Endothelial cell of umbilical vein (primary cell): ENCODE measurements around the gene DOCK8. TPM values are rescaled to one million over a fixed set of nuclear protein-coding genes. Genes with fewer than 3 reads are reported as not detected.

Experiments
- BruUV-seq: library from RNA; stranded (reverse); fragments of 400-500 nt; replicated peaks from 2 replicates; lab custom pipeline; 2021; lab: Mats Ljungman, UMichigan
- CTCF ChIA-PET: fragments of 300-600, 350-600 bp; sonication (Branson Sonifier 250); formaldehyde crosslinking; loops from one replicate; lab custom pipeline; 2021; ENCODE audit warnings: antibody characterized with exemption, inconsistent platforms; lab: Charles Lee
- POLR2A ChIA-PET: fragments of 300-600, 350-600 bp; sonication (Branson Sonifier 250); formaldehyde crosslinking; loops from one replicate; lab custom pipeline; 2021; ENCODE audit warnings: antibody characterized with exemption, inconsistent platforms; lab: Charles Lee
- DNase-seq: peaks from one replicate; pipeline ENCODE4 v3.0.0-alpha.2; 2011; ENCODE audit warnings: low read depth, low spot score
- FAIRE-seq: peaks from 2 replicates; lab custom pipeline; 2011; peaks lifted over from hg19 to GRCh38; lab: Jason Lieb, UNC
- H2AFZ ChIP-seq: 2 replicates; pipeline ENCODE4 v1.6.0; 2012; ENCODE audit warnings: low read depth, low read length, control low read depth, inconsistent platforms
- H3K27ac ChIP-seq: 2 replicates; pipeline ENCODE4 v1.5.1; 2011; ENCODE audit warnings: low read depth, mild to moderate bottlenecking, control low read depth, low read length, moderate library complexity; ENCODE audit not compliant: insufficient read depth
- H3K27me3 ChIP-seq, 2 experiments: 2 replicates each; pipeline versions ENCODE4 v1.6.0 to v1.6.1; 2011; ENCODE audit warnings: low read length in 2 of 2, mixed read lengths in 1 of 2; ENCODE audit not compliant: control insufficient read depth in 2 of 2, insufficient read depth in 2 of 2
- H3K36me3 ChIP-seq, 2 experiments: 2 replicates in 1 of 2; 3 replicates in 1 of 2; pipeline ENCODE4 v1.5.1; 2011; ENCODE audit warnings: low read length in 2 of 2, mild to moderate bottlenecking in 1 of 2, moderate library complexity in 1 of 2; ENCODE audit not compliant: control insufficient read depth in 2 of 2, insufficient read depth in 2 of 2; ENCODE audit errors: extremely low read depth in 1 of 2
- H3K4me1 ChIP-seq: 3 replicates; pipeline ENCODE4 v1.5.1; 2011; ENCODE audit warnings: mild to moderate bottlenecking, low read length; ENCODE audit not compliant: control insufficient read depth, insufficient read depth; ENCODE audit errors: extremely low read depth
- H3K4me2 ChIP-seq: 2 replicates; pipeline ENCODE4 v1.6.1; 2011; ENCODE audit warnings: low read length, control low read depth, mixed read lengths; ENCODE audit not compliant: insufficient read depth
- H3K4me3 ChIP-seq, 3 experiments: fragments of 200-600 bp in 1 of 3; sonication (generic), shearing (Covaris generic) in 1 of 3; replicated peaks in 1 of 3; 2 replicates each; pipeline ENCODE4 v1.5.1; 2011 to 2016; ENCODE audit warnings: control low read depth in 3 of 3, low read length in 3 of 3, mild to moderate bottlenecking in 2 of 3, inconsistent platforms in 1 of 3, low read depth in 1 of 3, moderate library complexity in 1 of 3; ENCODE audit not compliant: insufficient read depth in 1 of 3
- H3K79me2 ChIP-seq: 2 replicates; pipeline ENCODE4 v1.6.0; 2012; ENCODE audit warnings: low read length, inconsistent platforms; ENCODE audit not compliant: control insufficient read depth, insufficient read depth
- H3K9ac ChIP-seq: replicated peaks from 2 replicates; pipeline ENCODE3; 2011; ENCODE audit warnings: low read length, control low read depth; ENCODE audit not compliant: insufficient read depth; ENCODE audit errors: extremely low read depth
- H3K9me1 ChIP-seq: replicated peaks from 3 replicates; pipeline ENCODE4 v1.6.0; 2011; ENCODE audit warnings: mild to moderate bottlenecking, low read length; ENCODE audit not compliant: control insufficient read depth, insufficient read depth; ENCODE audit errors: extremely low read depth
- H3K9me3 ChIP-seq: replicated peaks from 2 replicates; pipeline ENCODE4 v1.5.1; 2012; ENCODE audit warnings: low read length, inconsistent platforms; ENCODE audit not compliant: control insufficient read depth, insufficient read depth
- H4K20me1 ChIP-seq: replicated peaks from 2 replicates; pipeline ENCODE3; 2011; ENCODE audit warnings: mild to moderate bottlenecking, low read length; ENCODE audit not compliant: control insufficient read depth, insufficient read depth; ENCODE audit errors: extremely low read depth
- CTCF ChIP-seq, 2 donors: IDR thresholded peaks; 1 replicate in 1 of 2; 2 replicates in 1 of 2; pipeline ENCODE4 v1.5.1; 2011; ENCODE audit warnings: low read length in 2 of 2, mild to moderate bottlenecking in 2 of 2, moderate library complexity in 2 of 2, control low read depth in 1 of 2, inconsistent platforms in 1 of 2, low read depth in 1 of 2; ENCODE audit not compliant: insufficient read depth in 1 of 2; ENCODE audit errors: extremely low read depth in 1 of 2
- EZH2 ChIP-seq: IDR thresholded peaks from 2 replicates; pipeline ENCODE4 v1.6.1; 2012; ENCODE audit warnings: borderline replicate concordance, low read depth, mild to moderate bottlenecking, moderate library complexity, low read length, inconsistent platforms; ENCODE audit not compliant: severe bottlenecking
- GATA2 ChIP-seq: IDR thresholded peaks from 2 replicates; pipeline ENCODE4 v1.7.0; 2011; ENCODE audit warnings: low read depth, mild to moderate bottlenecking, moderate library complexity, mixed read lengths, low read length; ENCODE audit not compliant: insufficient read length, insufficient read depth
- JUN ChIP-seq: IDR thresholded peaks from 2 replicates; pipeline ENCODE4 v1.6.1; 2011; ENCODE audit warnings: borderline replicate concordance, low read depth; ENCODE audit not compliant: insufficient read length, insufficient read depth
- MYC ChIP-seq: IDR thresholded peaks from one replicate; pipeline ENCODE4 v1.6.1; 2011; ENCODE audit warnings: mild to moderate bottlenecking, low read depth, low read length
- POLR2A ChIP-seq: IDR thresholded peaks from 2 replicates; pipeline ENCODE4 v1.6.1; 2012; ENCODE audit warnings: low read depth, mild to moderate bottlenecking, control low read depth, low read length
- POLR2AphosphoS5 ChIP-seq: IDR thresholded peaks from 2 replicates; pipeline ENCODE4 v1.6.1; 2012; ENCODE audit warnings: low read depth, mild to moderate bottlenecking, control low read depth, low read length, moderate library complexity; ENCODE audit not compliant: insufficient read depth
- dilution Hi-C: fragments of 300-500 bp; cut with MboI; formaldehyde crosslinking; loops from one replicate; pipeline ENCODE4 v1.15.0; 2019; ENCODE audit warnings: low sequenced_read_pairs; ENCODE audit not compliant: extremely low pct_ligation_motif_present
- intact Hi-C: fragments of 100-400 bp; cut with micrococcal nuclease; formaldehyde crosslinking; loops from one replicate; pipeline ENCODE4 v1.10.0; 2022
- polyA plus RNA-seq, 4 experiments: library from polyadenylated mRNA; depleted of rRNA in 3 of 4; stranded (reverse) in 3 of 4; unstranded in 1 of 4; fragments of >200 nt; gene quantifications; 2 replicates each; pipeline versions ENCODE4 v1.2.1 to v1.2.3, GENCODE V29; 2011 to 2012; ENCODE audit warnings: missing spikeins in 1 of 4
- total RNA-seq: library from RNA; stranded (reverse); gene quantifications from 2 replicates; pipeline ENCODE4 v1.2.3, GENCODE V29; 2021
- TF ChIP-seq, protein P1 (sequence below): IDR thresholded peaks from 2 replicates; pipeline ENCODE4 v1.6.1; 2011; ENCODE audit not compliant: insufficient read depth, insufficient read length

DOCK8 gene
- total and polyA plus RNA-seq, 2 donors (not counting 3 experiments of a cell fraction or from before 2014, with no cell fraction given), result 0.54 to 1.3 TPM

DNA sequence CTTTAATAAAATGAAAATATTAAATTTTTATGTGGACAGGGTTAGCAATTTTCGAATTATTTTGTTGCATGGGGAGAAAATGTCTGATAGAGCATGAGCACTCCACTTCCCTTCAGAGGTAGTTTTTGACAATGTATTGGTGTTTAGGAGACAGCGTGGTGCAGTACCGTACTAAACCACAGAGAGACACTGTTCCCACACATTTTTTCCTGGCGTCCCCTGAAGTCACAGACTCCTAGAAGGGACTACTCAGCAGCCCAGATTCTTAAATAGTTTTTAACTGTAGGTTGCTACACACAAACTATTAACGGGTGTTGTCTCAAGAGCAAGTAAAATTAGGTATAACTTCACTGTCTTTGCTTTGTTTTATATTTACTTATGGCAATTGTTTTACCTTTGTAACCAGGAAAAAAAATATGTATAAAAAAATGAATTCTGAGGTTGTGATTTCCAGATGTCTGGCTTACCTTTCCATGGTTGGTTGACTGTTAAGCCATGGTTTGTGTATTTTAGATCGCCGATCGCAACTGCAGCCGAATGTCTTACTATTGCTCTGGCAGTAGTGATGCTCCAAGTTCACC lies 171.2 kb downstream of the DOCK8 start:
- Histone ChIP-seq H3K4me1 (no peaks in the 10 kb centered on the region), H3K4me3 (no peak overlapping the region), H3K9me1 (no peaks in the 10 kb centered on the region), H3K4me2 (no peak overlapping the region), H3K27me3 (no peaks in the 10 kb centered on the region), H2AFZ (no peak overlapping the region), H4K20me1 (no peaks in the 10 kb centered on the region), H3K36me3 (no peaks in the 10 kb centered on the region), H3K79me2 (no peaks in the 10 kb centered on the region), H3K9ac (no peak overlapping the region), H3K9me3 (no peaks in the 10 kb centered on the region), H3K27ac (no peak overlapping the region)
- POLR2A ChIA-PET, result no interaction called here
- CTCF ChIA-PET, result interaction anchor here (0.6 to 2.3 kb wide), 3 partner anchors 619 to 623 kb away, joined by 3 to 14 read pairs (median 8); no protein-coding TSS in a partner anchor
- TF ChIP-seq CTCF (IDR thresholded peaks at IDR 0.05; ENCODE audit: extremely low read depth in 1 of 2, insufficient read depth in 1 of 2, low read depth in 1 of 2, low read length in 2 of 2) (peak; percentile 73 to 79), POLR2AphosphoS5 (no peak)
- DNase-seq (peak; percentile 76), FAIRE-seq (peak; percentile 52)
- intact Hi-C loops (loop anchor here (1.0 to 5.0 kb wide), 8 partner anchors 161 to 623 kb away; no protein-coding TSS in a partner anchor), dilution Hi-C loops (no loop called here)
- BruUV-seq, result no TSS peak

- Histone ChIP-seq H3K9me3 (no peaks in the 10 kb centered on the region), H4K20me1 (no peaks in the 10 kb centered on the region), H3K27ac (no peak overlapping the region), H2AFZ (no peak overlapping the region), H3K9ac (no peak overlapping the region), H3K9me1 (no peaks in the 10 kb centered on the region), H3K79me2 (no peaks in the 10 kb centered on the region), H3K4me2 (no peak overlapping the region), H3K4me1 (no peaks in the 10 kb centered on the region), H3K27me3 (no peaks in the 10 kb centered on the region), H3K36me3 (no peaks in the 10 kb centered on the region), H3K4me3 (no peak overlapping the region)
- ChIA-PET CTCF (no interaction called here), POLR2A (no interaction called here)
- DNase-seq (no peak), FAIRE-seq (no peak)
- TF ChIP-seq CTCF (IDR thresholded peaks at IDR 0.05; ENCODE audit: extremely low read depth in 1 of 2, insufficient read depth in 1 of 2, low read depth in 1 of 2, low read length in 2 of 2) (no peak), GATA2 (no peak), MYC (no peak), POLR2A (no peak), EZH2 (no peak), JUN (no peak)
- TF ChIP-seq, protein P1, sequence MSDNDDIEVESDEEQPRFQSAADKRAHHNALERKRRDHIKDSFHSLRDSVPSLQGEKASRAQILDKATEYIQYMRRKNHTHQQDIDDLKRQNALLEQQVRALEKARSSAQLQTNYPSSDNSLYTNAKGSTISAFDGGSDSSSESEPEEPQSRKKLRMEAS, result no peak
- intact Hi-C loops (loop anchor here (5.0 kb wide), 1 partner anchor 203 kb away; no protein-coding TSS in a partner anchor), dilution Hi-C loops (no loop called here)
- BruUV-seq, result no TSS peak
Measured at GRCh38 chr9:389159-389558, 174.5 kb downstream of the DOCK8 start.
